Forelimb muscle (tissue), 1 donor: ENCODE data around the gene SLCO3A1. TPM values are rescaled to one million over a fixed set of nuclear protein-coding genes. Genes with fewer than 3 reads are reported as not detected.
A peak's percentile ranks its signal among the peaks of the same experiment; 100 is the strongest.
"Not testable (repeated sequence)": the region's sequence is repeated elsewhere in the genome, so short reads cannot be mapped to it uniquely, and the experiment has no call there.

ENCODE experiments used
- DNase-seq: peaks from one replicate; pipeline ENCODE4 v3.0.0-alpha.2; 2013; ENCODE audit warnings: low read depth
- polyA plus RNA-seq: library from polyadenylated mRNA; unstranded; fragments of 120-200 nt; gene quantifications from one replicate; pipeline ENCODE4 v1.2.1, GENCODE V29; 2013; ENCODE audit not compliant: insufficient read length

The SLCO3A1 gene
- polyA plus RNA-seq, 1 donor: 4.0 TPM

- DNase-seq: no peak
Measured at GRCh38 chr15:91939403-91939831, 85.9 kb downstream of the SLCO3A1 start.

GRCh38 chr15:91940496-91941381, 87.2 kb downstream of the SLCO3A1 start:
- DNase-seq: no peak

- no peak for DNase-seq
Measured at GRCh38 chr15:91941871-91942658, 88.6 kb downstream of the SLCO3A1 start.

- DNase-seq: peak; percentile 85
Measured at GRCh38 chr15:91942720-91943394, 89.3 kb downstream of the SLCO3A1 start.

- DNase-seq: no peak
Measured at GRCh38 chr15:91944331-91944730, 90.8 kb downstream of the SLCO3A1 start.

GRCh38 chr15:91945385-91945784, 91.9 kb downstream of the SLCO3A1 start:
- no peak for DNase-seq

GRCh38 chr15:91946075-91946474, 92.6 kb downstream of the SLCO3A1 start:
- DNase-seq: no peak

GRCh38 chr15:91946581-91947292, 93.2 kb downstream of the SLCO3A1 start:
- DNase-seq: no peak

GRCh38 chr15:91947293-91947679, 93.8 kb downstream of the SLCO3A1 start:
- DNase-seq: no peak

- DNase-seq: no peak
Measured at GRCh38 chr15:91947683-91948608, 94.4 kb downstream of the SLCO3A1 start.

- no peak for DNase-seq
Measured at GRCh38 chr15:91949361-91949760, 95.9 kb downstream of the SLCO3A1 start.

GRCh38 chr15:91950054-91950453, 96.5 kb downstream of the SLCO3A1 start:
- no peak for DNase-seq

- DNase-seq: no peak
Measured at GRCh38 chr15:91950631-91951329, 97.3 kb downstream of the SLCO3A1 start.

- no peak for DNase-seq
Measured at GRCh38 chr15:91952216-91952615, 98.7 kb downstream of the SLCO3A1 start.

GRCh38 chr15:91953432-91953831, 99.9 kb downstream of the SLCO3A1 start:
- no peak for DNase-seq

- no peak for DNase-seq
Measured at GRCh38 chr15:91954292-91954691, 100.8 kb downstream of the SLCO3A1 start.

- DNase-seq: no peak
Measured at GRCh38 chr15:91956026-91956723, 102.7 kb downstream of the SLCO3A1 start.

GRCh38 chr15:91961357-91961756, 107.8 kb downstream of the SLCO3A1 start:
- DNase-seq: no peak

- not testable (repeated sequence) for DNase-seq
Measured at GRCh38 chr15:91963747-91964146, 110.2 kb downstream of the SLCO3A1 start.
